GM18858 (cell line): ENCODE measurements around the gene EPHB1.

Experiments used
- ATAC-seq: cut with Tn5 transposase; IDR thresholded peaks from one replicate; pipeline ENCODE4 v1.9.1; 2021; ENCODE audit not compliant: unreplicated experiment

EPHB1 gene

GRCh38 chr3:135272026-135272669 lies 477.1 kb downstream of the EPHB1 start:
- ATAC-seq: no peak

GRCh38 chr3:135292162-135292561 lies 497.1 kb downstream of the EPHB1 start:
- ATAC-seq: no peak

GRCh38 chr3:135301670-135302069 lies 506.6 kb downstream of the EPHB1 start:
- no peak for ATAC-seq

- ATAC-seq: no peak
Observed at GRCh38 chr3:135304378-135304777, 509.3 kb downstream of the EPHB1 start.
